Posterior cingulate gyrus (tissue), 11 donors: Measurements from ENCODE around the gene GGA2.

Source experiments
- DNase-seq, 10 donors: peaks; one replicate each; pipeline versions ENCODE4 v3.0.0 to v3.0.0-alpha.2; 2020 to 2021; ENCODE audit warnings: mixed read lengths in 3 of 10
- intact Hi-C: fragments of 100-400 bp; cut with DNase I; formaldehyde crosslinking; loops from one replicate; pipeline ENCODE4 v1.15.1; 2023

The GGA2 gene

GRCh38 chr16:23428351-23428750, 81.9 kb downstream of the GGA2 start:
- intact Hi-C loops, result no loop called here
- DNase-seq, result no peak

- DNase-seq, result peak in 3 of 10 donors; percentile 19 to 89 (median 39)
- intact Hi-C loops, result no loop called here
Observed at GRCh38 chr16:23424292-23424958, 85.9 kb downstream of the GGA2 start.

GRCh38 chr16:23423496-23424049, 86.7 kb downstream of the GGA2 start:
- DNase-seq, result no peak
- intact Hi-C loops, result no loop called here

- intact Hi-C loops, result no loop called here
- DNase-seq, result no peak
Observed at GRCh38 chr16:23420011-23420410, 90.3 kb downstream of the GGA2 start.

- DNase-seq, result peak in 1 of 10 donors; percentile 20
- intact Hi-C loops, result no loop called here
Observed at GRCh38 chr16:23416816-23417215, 93.5 kb downstream of the GGA2 start.

GRCh38 chr16:23414731-23415130, 95.6 kb downstream of the GGA2 start:
- no peak for DNase-seq
- intact Hi-C loops, result no loop called here
